Tibial artery (tissue), 4 donors: ENCODE measurements around the gene OR5K3.

Experiments used
- DNase-seq, 2 donors: peaks; one replicate each; pipeline ENCODE4 v3.0.0-alpha.2; 2019
- H3K27ac ChIP-seq, 2 donors: fragments of 200-600 bp; sonication (generic) in 1 of 2; 1 replicate in 1 of 2; 2 replicates in 1 of 2; pipeline ENCODE4 v1.5.1; 2018 to 2019; ENCODE audit warnings: mild to moderate bottlenecking in 1 of 2
- H3K27me3 ChIP-seq, 2 donors: fragments of 200-600 bp; sonication (generic) in 1 of 2; one replicate each; pipeline versions ENCODE4 v1.5.1 to v1.6.0; 2016 to 2019
- H3K36me3 ChIP-seq, 3 donors: fragments of 200-600 bp; sonication (generic) in 2 of 3; one replicate each; pipeline ENCODE4 v1.5.1; 2016 to 2019; ENCODE audit warnings: mild to moderate bottlenecking in 2 of 3
- H3K4me1 ChIP-seq, 4 donors: fragments of 200-600 bp; sonication (generic) in 2 of 4; 1 replicate in 3 of 4; 2 replicates in 1 of 4; pipeline ENCODE4 v1.5.1; 2016 to 2019
- H3K4me3 ChIP-seq, 2 donors: fragments of 200-600 bp; sonication (generic) in 1 of 2; 1 replicate in 1 of 2; 2 replicates in 1 of 2; pipeline ENCODE4 v1.5.1; 2018 to 2019; ENCODE audit warnings: mild to moderate bottlenecking in 2 of 2
- H3K9me3 ChIP-seq, 3 donors: fragments of 200-600 bp; sonication (generic) in 1 of 3; one replicate each; pipeline ENCODE4 v1.5.1; 2016 to 2019
- CTCF ChIP-seq, 2 experiments: fragments of 200-600 bp in 1 of 2; fragments of 450-650 bp in 1 of 2; IDR thresholded peaks; one replicate each; pipeline ENCODE4 v1.5.1; 2017 to 2019; ENCODE audit warnings: antibody characterized with exemption in 2 of 2, mild to moderate bottlenecking in 1 of 2, moderate library complexity in 1 of 2
- intact Hi-C: fragments of 100-400 bp; cut with DNase I; formaldehyde crosslinking; loops from one replicate; pipeline ENCODE4 v1.15.0; 2023; ENCODE audit warnings: low total_unique reads

OR5K3 gene

DNA sequence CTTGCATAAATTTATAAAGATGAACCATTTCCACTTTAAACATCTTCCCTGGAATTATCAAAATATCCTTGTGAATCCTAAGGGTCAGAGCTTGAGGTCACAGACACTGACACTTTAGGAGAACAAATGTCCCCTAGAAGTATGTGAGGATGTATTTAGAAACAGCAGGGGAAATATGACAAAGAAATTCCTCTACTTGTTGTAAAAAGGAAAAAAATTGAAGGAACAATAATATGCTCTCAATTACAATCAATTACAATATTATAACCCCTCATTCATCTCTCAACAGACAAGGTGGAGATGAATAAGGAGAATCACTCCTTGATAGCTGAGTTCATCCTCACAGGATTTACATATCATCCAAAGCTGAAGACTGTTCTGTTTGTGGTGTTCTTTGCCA, at the start of gene OR5K3:
Gene OR5K3, plus strand, starts transcription at position 301 of the 400 bp plus-strand sequence. Its CDS starts 0 bp downstream, at position 301.
- Histone ChIP-seq H3K4me1 (no peaks in the 10 kb centered on the region), H3K9me3 (no peaks in the 10 kb centered on the region), H3K27ac (no peak within 1 kb of the TSS), H3K4me3 (no peak within 1 kb of the TSS), H3K36me3 (no peaks in the 10 kb centered on the region), H3K27me3 (no peaks in the 10 kb centered on the region)
- intact Hi-C loops, result no loop called here
- no peak for TF ChIP-seq CTCF (IDR thresholded peaks at IDR 0.05)
- no peak for DNase-seq

DNA sequence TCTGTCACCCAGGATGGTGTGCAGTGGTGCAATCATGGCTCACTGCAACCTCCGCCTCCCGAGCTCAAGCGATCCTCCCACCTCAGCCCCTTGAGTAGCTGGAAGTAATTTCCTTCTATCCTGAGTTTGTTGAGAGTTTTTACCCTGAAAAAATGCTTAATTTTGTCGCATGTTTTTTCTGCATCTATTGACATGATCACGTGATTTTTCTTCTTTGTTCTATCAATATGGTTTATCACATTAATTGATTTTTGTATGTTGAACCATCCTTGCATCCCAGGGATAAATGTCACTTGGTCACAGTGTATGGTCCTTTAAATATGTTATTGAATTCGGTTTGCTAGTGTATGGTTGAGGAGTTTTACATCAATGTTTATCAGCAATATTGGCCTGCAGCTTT, 48.7 kb upstream of the OR5K3 start:
- H3K36me3 ChIP-seq, result no peaks in the 10 kb centered on the region
- no peak overlapping the region for H3K4me3 ChIP-seq
- intact Hi-C loops, result no loop called here

DNA sequence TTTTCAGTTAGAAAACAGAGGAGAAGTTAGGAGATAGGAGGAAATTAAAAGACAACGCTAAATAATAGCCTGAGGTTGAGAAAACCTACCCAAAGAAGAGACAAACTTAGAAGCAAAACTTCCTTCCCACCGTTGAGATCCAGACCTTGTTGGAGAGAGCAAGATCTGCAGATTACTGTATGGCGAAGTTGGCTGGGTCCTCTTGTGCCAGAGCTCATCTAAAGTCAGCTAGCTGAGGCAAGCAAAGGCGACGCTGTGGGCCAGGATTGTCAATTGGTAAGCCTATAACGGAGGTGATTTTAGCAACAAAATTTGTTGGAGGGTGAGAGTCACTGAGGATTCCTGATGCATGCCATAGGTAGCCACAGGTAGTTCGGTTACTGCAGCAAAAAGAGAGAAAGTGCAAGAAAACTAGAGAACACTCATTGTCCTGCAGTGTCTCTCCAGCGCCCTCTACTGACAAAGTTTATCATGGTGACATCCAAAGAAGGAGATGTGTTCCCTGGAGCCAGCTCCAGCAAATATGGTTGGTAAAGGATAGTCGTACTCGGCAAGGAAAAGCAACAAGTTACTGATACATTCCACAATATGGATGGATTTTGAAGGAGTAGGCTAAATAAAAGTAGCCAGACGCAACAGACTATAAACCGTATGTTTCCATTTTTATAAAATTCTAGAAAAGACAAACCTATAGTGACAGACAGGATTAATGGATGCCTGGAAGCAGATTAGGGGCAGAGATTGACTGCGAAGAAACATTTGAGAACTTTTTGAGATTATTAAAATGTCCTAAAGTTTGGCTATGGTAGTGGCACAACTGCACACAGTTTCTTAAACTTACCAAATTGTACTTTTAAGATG, 46.6 kb upstream of the OR5K3 start:
- Histone ChIP-seq H3K36me3 (no peaks in the 10 kb centered on the region), H3K4me1 (no peaks in the 10 kb centered on the region), H3K9me3 (no peaks in the 10 kb centered on the region), H3K27me3 (no peaks in the 10 kb centered on the region), H3K27ac (no peak overlapping the region), H3K4me3 (no peak overlapping the region)
- TF ChIP-seq CTCF (IDR thresholded peaks at IDR 0.05), result no peak
- intact Hi-C loops, result no loop called here
- DNase-seq, result no peak

More for the DNA sequence above, 48.7 kb upstream of the OR5K3 start:
- H3K27me3 ChIP-seq, result no peaks in the 10 kb centered on the region
- H3K9me3 ChIP-seq, result no peaks in the 10 kb centered on the region
- TF ChIP-seq CTCF (IDR thresholded peaks at IDR 0.05), result no peak
- H3K4me1 ChIP-seq, result no peaks in the 10 kb centered on the region
- DNase-seq, result no peak
- no peak overlapping the region for H3K27ac ChIP-seq

DNA sequence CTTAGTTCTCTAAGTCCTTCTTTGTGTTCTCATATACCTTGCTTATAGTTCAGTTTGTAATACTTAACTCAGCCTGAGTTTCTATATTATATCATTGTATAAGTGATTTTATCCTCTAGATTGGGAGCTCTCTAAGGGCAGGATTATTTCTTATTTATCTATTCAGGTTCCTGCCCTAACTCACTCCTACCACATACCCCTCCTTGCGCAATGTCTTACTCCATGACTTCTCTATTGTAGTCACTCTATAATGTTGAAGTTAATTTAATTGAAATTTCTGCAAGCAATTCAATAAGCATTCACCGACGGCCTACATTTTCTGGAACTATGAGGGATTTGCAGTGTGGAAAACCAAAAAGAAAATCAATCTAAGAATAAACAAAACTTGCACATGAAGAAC, 40.4 kb upstream of the OR5K3 start:
- intact Hi-C loops, result no loop called here

GRCh38 chr3:98353554-98353953, 36.9 kb upstream of the OR5K3 start, which contains the start of gene OR5K4:
OR5K4 (plus strand) TSS chr3:98353854; CDS start chr3:98353854, 0 bp downstream.
- no peaks in the 10 kb centered on the region for H3K36me3 ChIP-seq
- no peak for TF ChIP-seq CTCF (IDR thresholded peaks at IDR 0.05)
- no peak for DNase-seq
- no peaks in the 10 kb centered on the region for H3K27me3 ChIP-seq
- no peak within 1 kb of the TSS for H3K4me3 ChIP-seq
- no peak within 1 kb of the TSS for H3K27ac ChIP-seq
- no peaks in the 10 kb centered on the region for H3K4me1 ChIP-seq
- H3K9me3 ChIP-seq, result no peaks in the 10 kb centered on the region
- intact Hi-C loops, result no loop called here

More for the DNA sequence above, 40.4 kb upstream of the OR5K3 start:
- DNase-seq, result no peak
- no peaks in the 10 kb centered on the region for H3K27me3 ChIP-seq
- H3K9me3 ChIP-seq, result no peaks in the 10 kb centered on the region
- H3K4me1 ChIP-seq, result no peaks in the 10 kb centered on the region
- no peak for TF ChIP-seq CTCF (IDR thresholded peaks at IDR 0.05)
- H3K27ac ChIP-seq, result no peak overlapping the region
- no peak overlapping the region for H3K4me3 ChIP-seq
- no peaks in the 10 kb centered on the region for H3K36me3 ChIP-seq
